Erythroblast (primary cell): Measurements from ENCODE around the gene TENM4.

Experiments used
- GATA1 ChIP-seq: IDR thresholded peaks from 2 replicates; pipeline ENCODE4 v1.6.1; 2011; ENCODE audit warnings: low read depth, mild to moderate bottlenecking, control low read depth, low read length, moderate library complexity
- POLR2A ChIP-seq: IDR thresholded peaks from 2 replicates; pipeline ENCODE4 v1.6.1; 2011; ENCODE audit warnings: mild to moderate bottlenecking, low read length

DNA sequence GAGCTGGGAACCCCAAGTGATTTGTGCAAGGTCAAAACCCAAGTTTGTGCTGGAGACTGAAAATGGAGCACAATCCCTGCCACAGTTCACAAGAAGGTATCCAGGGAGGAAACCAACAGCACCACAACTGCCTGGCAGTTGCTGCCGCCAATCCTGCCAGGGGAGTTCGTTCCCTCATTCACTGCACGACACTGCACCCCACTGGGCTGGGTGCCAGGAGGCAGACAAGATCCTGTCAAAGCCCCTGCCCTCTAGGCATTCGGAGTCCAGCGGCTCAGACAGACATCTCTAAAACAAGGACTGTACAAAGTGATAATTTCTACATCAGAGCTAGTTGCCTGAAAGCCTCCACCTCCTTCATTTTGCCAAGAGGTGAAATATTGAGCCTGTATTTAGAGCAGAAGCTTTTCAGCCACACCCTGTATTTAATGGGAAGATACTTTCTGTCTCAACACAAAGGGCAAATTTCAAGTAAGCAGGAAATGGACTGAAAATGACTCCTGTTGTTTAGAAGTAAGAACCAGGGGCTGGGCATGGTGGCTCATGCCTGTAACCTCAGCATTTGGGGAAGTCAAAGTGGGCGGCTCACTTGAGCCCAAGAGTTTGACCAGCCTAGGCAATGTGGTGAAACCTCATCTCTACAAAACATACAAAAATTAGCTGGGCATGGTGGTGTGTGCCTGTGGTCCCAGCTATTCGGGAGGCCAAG, 588.8 kb downstream of the TENM4 start:
- no peak for TF ChIP-seq POLR2A
- TF ChIP-seq GATA1, result no peak
